ENCODE measurements around the gene NIM1K.

Gene NIM1K

DNA sequence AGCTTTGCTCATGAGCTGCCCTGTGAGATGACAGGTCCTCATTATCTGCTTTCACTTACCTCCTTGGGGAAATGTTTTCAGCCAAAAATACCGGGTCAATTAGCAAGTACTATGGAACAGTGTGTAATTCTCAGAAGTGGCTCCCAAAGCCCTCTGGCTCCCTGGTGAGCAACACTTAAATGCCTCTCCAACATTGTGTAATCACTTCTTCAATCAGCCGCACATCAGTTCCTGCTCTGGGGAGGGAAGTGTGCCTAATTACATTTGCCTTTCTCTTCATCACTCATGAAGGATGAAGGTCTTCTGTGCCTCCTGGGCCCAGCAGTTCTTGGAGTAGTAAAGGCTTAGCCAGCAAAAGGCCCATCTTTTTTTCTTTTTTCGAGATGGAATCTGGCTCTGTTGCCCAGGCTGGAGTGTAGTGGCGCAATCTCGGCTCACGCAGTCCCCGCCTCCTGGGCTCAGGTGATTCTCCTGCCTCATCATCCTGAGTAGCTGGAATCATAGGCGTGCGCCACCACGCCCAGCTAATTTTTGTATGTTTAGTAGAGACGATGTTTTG is 23.1 kb downstream of the NIM1K start:
- in situ Hi-C loops (cut with MboI; ENCODE audit: low pct_unique_long_range_greater_than_20kb, low sequenced_read_pairs) = no loop called here
- peak; percentile 84 for DNase-seq

DNA sequence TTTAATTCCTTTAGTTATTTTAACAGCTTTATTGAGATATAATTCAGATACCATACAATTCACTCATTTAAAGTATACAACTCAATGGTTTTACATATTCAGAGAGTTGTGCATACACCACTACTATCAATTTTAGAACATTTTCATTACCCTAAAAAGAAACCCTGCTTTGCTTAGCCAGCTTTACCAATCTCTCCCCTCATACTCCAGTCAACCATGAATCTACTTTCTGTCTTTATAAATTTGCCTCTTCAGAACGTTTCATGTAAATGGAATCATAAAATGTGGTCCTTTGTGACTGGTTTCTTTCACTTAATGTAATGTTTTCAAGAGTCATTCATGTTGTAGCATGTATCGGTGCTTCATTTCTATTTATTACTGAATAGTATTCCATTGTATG is 24.9 kb downstream of the NIM1K start:
- in situ Hi-C loops (cut with MboI; ENCODE audit: low pct_unique_long_range_greater_than_20kb, low sequenced_read_pairs) = no loop called here
- no peak for DNase-seq

- in situ Hi-C loops (cut with MboI; ENCODE audit: low pct_unique_long_range_greater_than_20kb, low sequenced_read_pairs) = no loop called here
These were observed 27.1 kb downstream of the NIM1K start for GRCh38 chr5:43219120-43219519.

DNA sequence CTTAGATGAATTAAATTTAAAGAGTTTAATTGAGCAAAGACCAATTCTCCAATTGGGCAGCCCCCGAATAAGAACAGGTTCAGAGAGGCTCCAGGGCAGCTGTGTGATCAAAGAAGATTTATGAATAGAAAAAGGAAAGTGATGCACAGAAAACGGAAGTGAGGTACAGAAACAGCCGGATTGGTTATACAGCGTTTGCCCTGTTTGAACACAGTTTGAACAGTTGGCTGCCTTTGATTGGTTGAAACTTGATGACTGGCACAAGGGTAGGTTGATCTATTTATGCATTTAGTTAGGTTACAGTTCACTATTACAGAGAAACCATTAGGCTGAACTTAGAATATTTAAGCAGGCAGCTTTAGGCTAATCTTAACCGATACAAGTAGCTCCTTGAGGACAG is 29.5 kb downstream of the NIM1K start:
- no peak for DNase-seq
- in situ Hi-C loops (cut with MboI; ENCODE audit: low pct_unique_long_range_greater_than_20kb, low sequenced_read_pairs) = no loop called here

More at GRCh38 chr5:43219120-43219519, 27.1 kb downstream of the NIM1K start:
- no peak for DNase-seq

GRCh38 chr5:43225649-43226245 is 33.7 kb downstream of the NIM1K start:
- DNase-seq = peak; percentile 28
- in situ Hi-C loops (cut with MboI; ENCODE audit: low pct_unique_long_range_greater_than_20kb, low sequenced_read_pairs) = no loop called here

DNA sequence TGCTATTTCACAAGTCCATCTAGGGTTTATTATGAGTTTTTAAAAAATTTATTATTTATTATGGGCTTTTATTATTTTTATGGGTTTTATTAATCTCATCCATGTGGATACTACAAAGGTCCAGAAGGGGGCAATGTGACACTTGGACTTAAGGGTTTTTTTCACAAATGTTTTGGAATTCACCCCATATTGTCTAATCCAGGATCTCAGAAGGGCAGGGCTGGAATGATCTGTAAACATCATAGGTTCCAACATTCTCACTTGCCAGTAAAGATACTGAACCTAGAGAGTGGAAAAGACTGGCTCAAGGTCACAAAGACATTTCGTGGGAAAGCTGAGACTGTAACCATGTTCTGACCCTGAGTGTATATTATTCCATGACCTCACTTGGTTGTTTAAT is 35.6 kb downstream of the NIM1K start:
- DNase-seq = peak; percentile 23
- in situ Hi-C loops (cut with MboI; ENCODE audit: low pct_unique_long_range_greater_than_20kb, low sequenced_read_pairs) = no loop called here

- DNase-seq = no peak
- in situ Hi-C loops (cut with MboI; ENCODE audit: low pct_unique_long_range_greater_than_20kb, low sequenced_read_pairs) = no loop called here
These were observed 38.7 kb downstream of the NIM1K start for GRCh38 chr5:43230707-43231106.

GRCh38 chr5:43231977-43232376 is 40.0 kb downstream of the NIM1K start:
- no peak for DNase-seq
- in situ Hi-C loops (cut with MboI; ENCODE audit: low pct_unique_long_range_greater_than_20kb, low sequenced_read_pairs) = no loop called here

- in situ Hi-C loops (cut with MboI; ENCODE audit: low pct_unique_long_range_greater_than_20kb, low sequenced_read_pairs) = no loop called here
- no peak for DNase-seq
These were observed 41.2 kb downstream of the NIM1K start for GRCh38 chr5:43232943-43233833.

DNA sequence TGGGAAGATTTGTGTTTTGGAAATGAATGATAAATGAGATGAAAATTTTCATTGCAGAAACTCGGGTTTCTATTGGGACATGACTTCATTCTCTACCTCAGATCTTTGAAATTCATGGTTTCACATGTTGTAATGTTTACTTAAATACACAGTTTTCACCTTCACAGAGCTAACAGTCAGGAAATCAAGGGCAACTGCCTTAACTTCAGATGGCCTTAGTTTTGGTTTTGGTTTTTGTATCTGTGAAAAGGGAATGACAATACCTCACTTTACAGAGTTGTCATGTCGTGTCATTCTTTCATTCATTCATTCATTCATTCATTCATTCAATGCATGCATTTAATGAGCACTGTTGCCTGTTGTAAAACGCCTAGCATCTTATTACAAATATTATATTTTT is 41.9 kb downstream of the NIM1K start:
- in situ Hi-C loops (cut with MboI; ENCODE audit: low pct_unique_long_range_greater_than_20kb, low sequenced_read_pairs) = no loop called here

DNA sequence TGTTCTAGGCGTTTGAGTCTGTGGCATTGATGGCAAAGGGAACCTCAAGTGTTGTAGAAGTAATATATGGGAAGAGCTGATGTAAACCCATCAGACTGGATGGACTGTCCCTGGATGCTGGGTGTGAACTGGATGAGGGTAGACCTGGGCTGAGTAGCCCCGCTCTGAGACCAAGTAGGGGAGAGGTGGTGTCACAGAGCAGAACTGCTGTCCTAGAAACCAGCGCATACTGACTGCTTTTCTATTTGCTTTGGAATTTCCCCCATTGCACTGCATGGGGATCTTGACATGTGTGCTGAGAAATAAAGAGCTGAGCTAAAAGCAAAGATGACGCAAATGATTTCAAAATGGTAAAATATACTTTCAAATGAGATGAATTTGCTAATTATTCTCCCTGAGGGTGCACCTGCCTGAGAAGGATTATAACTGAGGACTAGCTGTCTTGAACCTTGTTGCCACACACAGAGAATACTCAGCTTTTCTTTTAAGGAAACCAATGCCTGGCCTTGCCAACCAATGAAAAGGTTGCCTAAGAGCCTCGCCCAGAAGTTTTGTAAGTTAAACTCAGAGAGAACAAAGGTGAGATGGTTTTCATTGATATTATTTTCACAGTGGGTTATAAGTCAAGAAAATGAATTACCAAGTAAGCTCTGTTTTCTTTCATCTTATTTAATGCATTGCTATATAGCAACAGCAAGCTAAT is 44.8 kb downstream of the NIM1K start:
- in situ Hi-C loops (cut with MboI; ENCODE audit: low pct_unique_long_range_greater_than_20kb, low sequenced_read_pairs) = no loop called here
- no peak for DNase-seq

More for the DNA sequence above, 41.9 kb downstream of the NIM1K start:
- DNase-seq = no peak

DNA sequence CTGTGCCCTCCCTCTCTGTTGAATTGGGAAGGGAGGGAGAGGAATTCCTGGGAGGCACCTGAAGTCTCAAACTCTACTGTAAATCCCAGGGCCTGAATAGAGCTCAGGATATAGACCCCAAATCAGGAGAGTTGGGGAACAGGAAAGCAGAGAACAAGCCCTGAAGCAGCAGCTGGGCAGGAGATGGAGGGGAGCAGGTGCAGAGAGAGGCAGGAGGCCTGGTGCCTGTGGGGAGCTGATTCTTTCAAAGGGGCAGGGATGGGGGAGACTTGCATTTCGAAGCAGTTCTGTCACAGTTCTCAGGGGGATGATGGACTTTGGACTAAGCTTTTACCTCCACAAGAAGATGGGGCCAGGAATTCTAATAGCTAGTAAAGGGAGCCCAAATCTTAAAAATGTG is 50.2 kb downstream of the NIM1K start:
- in situ Hi-C loops (cut with MboI; ENCODE audit: low pct_unique_long_range_greater_than_20kb, low sequenced_read_pairs) = no loop called here
- DNase-seq = no peak

- in situ Hi-C loops (cut with MboI; ENCODE audit: low pct_unique_long_range_greater_than_20kb, low sequenced_read_pairs) = no loop called here
These were observed 51.2 kb downstream of the NIM1K start for GRCh38 chr5:43243270-43243669.

GRCh38 chr5:43244823-43245565 is 53.0 kb downstream of the NIM1K start:
- no peak for DNase-seq
- in situ Hi-C loops (cut with MboI; ENCODE audit: low pct_unique_long_range_greater_than_20kb, low sequenced_read_pairs) = no loop called here

More at GRCh38 chr5:43243270-43243669, 51.2 kb downstream of the NIM1K start:
- no peak for DNase-seq

GRCh38 chr5:43245724-43246385 is 53.8 kb downstream of the NIM1K start:
- in situ Hi-C loops (cut with MboI; ENCODE audit: low pct_unique_long_range_greater_than_20kb, low sequenced_read_pairs) = no loop called here
- no peak for DNase-seq

DNA sequence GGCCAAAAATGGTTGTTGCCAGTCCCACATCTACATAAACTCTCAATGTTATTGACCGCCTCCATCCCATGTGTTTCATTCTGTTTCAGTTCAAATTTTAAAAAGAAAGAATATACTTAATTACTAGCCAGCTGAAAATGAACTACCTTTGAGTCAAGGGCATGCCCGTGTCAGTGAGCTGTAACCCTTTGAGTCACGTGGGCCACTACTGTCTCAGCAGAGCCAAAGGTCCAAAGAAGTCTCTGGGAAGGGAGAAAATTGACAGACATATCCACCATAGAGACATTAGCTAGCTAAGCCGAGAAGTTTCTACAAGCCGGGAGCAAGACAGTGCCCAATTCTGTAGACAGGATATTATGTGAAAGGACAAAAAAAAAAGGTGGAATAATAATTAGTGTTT is 59.7 kb downstream of the NIM1K start:
- DNase-seq = no peak
- in situ Hi-C loops (cut with MboI; ENCODE audit: low pct_unique_long_range_greater_than_20kb, low sequenced_read_pairs) = no loop called here

GRCh38 chr5:43255704-43256103 is 63.7 kb downstream of the NIM1K start:
- no peak for DNase-seq
- in situ Hi-C loops (cut with MboI; ENCODE audit: low pct_unique_long_range_greater_than_20kb, low sequenced_read_pairs) = no loop called here

DNA sequence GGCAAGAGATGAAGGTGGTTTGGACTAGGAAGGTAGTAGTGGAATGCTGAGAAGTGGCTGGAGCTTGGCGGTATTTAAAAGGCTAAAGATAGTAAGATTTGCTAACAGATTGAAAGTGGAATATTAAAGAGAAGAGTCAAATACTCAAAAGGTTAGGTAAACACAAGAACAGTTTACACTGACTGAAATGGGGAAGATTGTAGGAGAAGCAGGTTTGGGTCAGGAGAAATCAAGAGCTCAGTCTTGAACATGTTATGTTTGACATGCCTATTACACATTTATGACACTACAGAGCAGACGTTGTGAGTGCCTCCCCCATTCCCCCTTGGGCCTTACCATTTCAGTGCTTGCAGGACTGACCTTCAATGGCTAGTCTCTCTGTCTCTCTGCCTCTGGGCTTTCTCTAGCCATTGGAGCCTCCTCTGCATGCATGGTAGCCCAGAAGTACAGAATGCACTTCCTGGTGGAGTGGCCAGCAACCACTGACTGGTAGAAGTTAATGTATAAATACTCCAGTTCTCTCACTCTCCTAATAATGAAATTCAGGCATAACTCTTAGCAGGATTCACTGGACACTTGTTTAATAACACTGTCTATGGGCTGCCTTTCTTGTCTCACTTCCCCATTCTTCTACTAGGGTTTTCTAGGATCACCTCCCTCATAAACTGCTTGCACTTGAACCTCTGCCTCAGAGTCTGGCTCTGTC is 64.4 kb downstream of the NIM1K start:
- DNase-seq = no peak
- in situ Hi-C loops (cut with MboI; ENCODE audit: low pct_unique_long_range_greater_than_20kb, low sequenced_read_pairs) = no loop called here
